Subcutaneous preadipocyte (primary cell): Measurements from ENCODE around the gene GLIPR1L1. TPM values are rescaled to one million over a fixed set of nuclear protein-coding genes. Genes with fewer than 3 reads are reported as not detected.

ENCODE experiments used
- total RNA-seq: library from RNA; depleted of rRNA; stranded (reverse); fragments of >200 nt; gene quantifications from 2 replicates; pipeline ENCODE4 v1.2.3, GENCODE V29; 2012

The GLIPR1L1 gene, protein sequence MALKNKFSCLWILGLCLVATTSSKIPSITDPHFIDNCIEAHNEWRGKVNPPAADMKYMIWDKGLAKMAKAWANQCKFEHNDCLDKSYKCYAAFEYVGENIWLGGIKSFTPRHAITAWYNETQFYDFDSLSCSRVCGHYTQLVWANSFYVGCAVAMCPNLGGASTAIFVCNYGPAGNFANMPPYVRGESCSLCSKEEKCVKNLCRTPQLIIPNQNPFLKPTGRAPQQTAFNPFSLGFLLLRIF
- total RNA-seq = not detected in 2 replicates

DNA sequence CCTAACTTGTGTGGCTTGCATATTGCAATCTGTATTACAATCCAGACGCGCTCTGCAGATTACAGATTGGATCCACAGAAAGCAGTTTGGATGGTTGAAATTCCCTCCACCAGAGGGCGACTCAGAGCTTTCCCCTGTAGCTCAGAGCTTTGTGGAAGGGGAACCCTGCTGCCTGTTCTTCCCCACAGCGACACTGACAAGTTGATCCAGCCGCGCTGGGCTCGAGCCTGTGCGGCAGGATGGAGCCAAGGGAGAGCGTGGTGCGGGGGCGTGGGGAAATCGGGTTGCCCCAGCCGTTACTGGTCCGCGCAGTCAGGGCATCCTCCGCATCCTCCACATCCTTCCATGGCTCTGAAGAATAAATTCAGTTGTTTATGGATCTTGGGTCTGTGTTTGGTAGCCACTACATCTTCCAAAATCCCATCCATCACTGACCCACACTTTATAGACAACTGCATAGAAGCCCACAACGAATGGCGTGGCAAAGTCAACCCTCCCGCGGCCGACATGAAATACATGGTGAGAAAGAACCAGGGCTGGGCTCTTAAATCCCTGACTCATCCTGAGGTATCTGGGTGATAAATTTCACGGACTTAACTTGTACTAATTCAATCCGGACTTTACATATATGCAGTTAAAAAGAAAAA lies at the start of gene GLIPR1L1:
GLIPR1L1 (plus strand) TSS at position 287 of the 647 bp plus-strand sequence; CDS start at position 346, 59 bp downstream.

DNA sequence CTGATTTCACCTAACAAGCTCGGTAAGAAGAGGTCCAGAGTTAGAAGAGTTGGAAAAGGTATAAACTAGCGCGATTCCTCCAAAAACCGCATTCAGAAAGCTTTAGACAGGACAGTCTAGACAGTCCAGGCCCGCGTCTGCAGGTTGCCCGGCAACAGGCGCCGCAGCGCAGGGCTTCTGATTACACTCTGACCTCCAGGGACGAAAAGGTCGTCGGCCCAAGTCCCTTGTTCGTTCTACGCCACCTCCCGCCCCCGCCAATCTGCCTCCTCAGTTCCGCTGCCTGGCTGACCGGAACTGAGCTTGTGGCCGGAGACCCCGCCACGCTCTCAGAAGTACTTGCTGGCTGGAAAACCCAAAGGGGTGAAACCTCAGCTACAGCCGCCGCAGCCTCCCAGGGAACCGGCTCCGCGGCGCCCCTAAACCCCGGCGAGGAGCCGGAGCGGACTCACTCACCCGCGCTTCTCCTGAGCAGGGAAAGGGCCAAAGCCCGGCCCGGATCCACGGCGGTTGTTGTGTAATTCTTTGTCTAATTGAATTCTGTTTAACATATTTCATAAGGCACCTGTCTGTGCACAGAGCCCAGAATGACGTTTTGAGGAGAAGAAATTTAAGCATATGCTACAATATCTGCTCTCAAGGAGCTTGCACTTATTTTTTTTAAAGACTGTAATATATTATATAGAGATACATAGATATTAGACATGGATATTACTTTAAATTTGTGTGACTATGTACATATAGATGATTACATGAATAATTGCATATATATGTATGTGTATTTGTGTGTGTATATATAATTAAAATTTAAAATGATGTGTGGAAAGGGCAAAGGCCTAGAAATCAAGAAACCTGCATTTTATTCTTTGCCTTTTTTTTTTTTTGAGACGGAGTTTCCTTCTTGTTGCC lies 4.3 kb upstream of the GLIPR1L1 start, which contains the start of gene CAPS2:
CAPS2 (minus strand) TSS at position 407 of the 909 bp plus-strand sequence. CDS start 3,826 bp downstream, outside the sequence.

DNA sequence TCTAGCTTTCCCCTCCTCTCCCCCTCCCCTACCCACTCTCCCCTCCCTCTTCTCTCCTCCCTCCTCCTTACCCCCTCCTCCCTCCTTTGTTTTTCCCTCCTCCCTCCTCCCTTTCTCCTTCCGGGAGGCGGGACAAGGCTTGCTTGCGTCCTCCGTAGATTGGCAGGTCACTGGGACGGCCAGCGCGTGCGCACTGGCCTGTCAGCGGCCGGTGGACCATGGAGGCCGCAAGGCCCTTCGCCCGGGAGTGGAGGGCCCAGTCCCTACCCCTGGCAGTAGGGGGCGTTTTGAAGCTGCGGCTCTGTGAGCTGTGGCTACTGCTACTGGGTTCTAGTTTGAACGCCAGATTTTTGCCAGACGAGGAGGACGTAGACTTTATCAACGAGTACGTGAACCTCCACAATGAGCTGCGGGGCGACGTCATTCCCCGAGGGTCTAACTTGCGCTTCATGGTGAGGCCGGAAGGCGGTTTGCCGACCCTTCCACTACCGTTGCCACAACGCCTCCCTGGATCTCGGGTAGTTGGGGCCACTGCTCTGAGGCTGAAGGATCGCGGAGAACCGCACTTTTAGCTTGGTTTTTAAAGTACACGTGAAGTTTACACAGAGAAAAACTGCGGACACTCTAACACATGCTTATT lies 56.5 kb downstream of the GLIPR1L1 start, which contains the start of gene GLIPR1L2:
GLIPR1L2 (plus strand) TSS at position 191 of the 640 bp plus-strand sequence; CDS start at position 219, 28 bp downstream.

Other genes with a start within 250 kb of the GLIPR1L1 start
- not detected in 2 replicates for gene KCNC2, start 124.8 kb upstream of the GLIPR1L1 start, total RNA-seq
- gene CAPS2, start 4.3 kb upstream of the GLIPR1L1 start, total RNA-seq = 4.8 and 5.3 TPM in 2 replicates
- gene GLIPR1L2, start 56.4 kb downstream of the GLIPR1L1 start, total RNA-seq = 0.37 and 0.39 TPM in 2 replicates
- gene GLIPR1, start 146.1 kb downstream of the GLIPR1L1 start, total RNA-seq = 47.0 and 68.8 TPM in 2 replicates
- gene KRR1, start 176.9 kb downstream of the GLIPR1L1 start, total RNA-seq = 16.9 and 23.1 TPM in 2 replicates